Loucy (cell line): Measurements from ENCODE around the gene BACH1.

Experiments
- H2AFZ ChIP-seq: fragments of 200-600 bp; sonication (generic); 2 replicates; pipeline ENCODE4 v1.6.0; 2016; ENCODE audit warnings: antibody characterized with exemption, mild to moderate bottlenecking, low read length, moderate library complexity
- H3F3A ChIP-seq: fragments of 200-600 bp; 2 replicates; pipeline ENCODE4 v1.6.0; 2016; ENCODE audit warnings: antibody characterized with exemption, low read depth, mild to moderate bottlenecking
- H3K27me3 ChIP-seq: fragments of 200-600 bp; sonication (generic); 2 replicates; pipeline ENCODE4 v1.6.1; 2014; ENCODE audit warnings: low read length, mild to moderate bottlenecking; ENCODE audit not compliant: insufficient read depth, poor library complexity, severe bottlenecking
- H3K36me3 ChIP-seq: fragments of 200-600 bp; sonication (generic); 2 replicates; pipeline ENCODE4 v1.6.1; 2016; ENCODE audit warnings: low read length; ENCODE audit not compliant: insufficient read depth
- H3K4me1 ChIP-seq: fragments of 200-600 bp; sonication (generic); 2 replicates; pipeline ENCODE4 v1.5.1; 2014; ENCODE audit warnings: low read length, mild to moderate bottlenecking; ENCODE audit not compliant: insufficient read depth, poor library complexity, severe bottlenecking
- H3K4me2 ChIP-seq: fragments of 200-600 bp; sonication (generic); 2 replicates; pipeline ENCODE4 v1.6.0; 2014; ENCODE audit warnings: antibody characterized with exemption, low read length, low read depth, mild to moderate bottlenecking; ENCODE audit not compliant: poor library complexity, severe bottlenecking
- H3K4me3 ChIP-seq: fragments of 200-600 bp; sonication (generic); 2 replicates; pipeline ENCODE4 v1.5.1; 2014; ENCODE audit warnings: low read length, mild to moderate bottlenecking, mixed read lengths; ENCODE audit not compliant: poor library complexity, severe bottlenecking
- H3K79me2 ChIP-seq: fragments of 200-600 bp; sonication (generic); 2 replicates; pipeline ENCODE4 v1.6.1; 2014; ENCODE audit warnings: low read length; ENCODE audit not compliant: insufficient read depth
- H3K9ac ChIP-seq: fragments of 200-600 bp; sonication (generic); 2 replicates; pipeline ENCODE4 v1.6.0; 2014; ENCODE audit warnings: mild to moderate bottlenecking, low read depth, low read length, moderate library complexity; ENCODE audit not compliant: poor library complexity, severe bottlenecking
- H3K9me2 ChIP-seq: fragments of 200-600 bp; sonication (generic); replicated peaks from 2 replicates; pipeline ENCODE4 v1.6.1; 2016; ENCODE audit warnings: low read depth, low read length, mixed read lengths
- H3K9me3 ChIP-seq: fragments of 200-600 bp; sonication (generic); 2 replicates; pipeline ENCODE4 v1.6.1; 2014; ENCODE audit warnings: mild to moderate bottlenecking, antibody characterized with exemption, low read length, low read depth; ENCODE audit not compliant: insufficient read depth
- H4K20me1 ChIP-seq: fragments of 200-600 bp; sonication (generic); 2 replicates; pipeline ENCODE4 v1.6.0; 2014; ENCODE audit warnings: antibody characterized with exemption, low read length, mild to moderate bottlenecking; ENCODE audit not compliant: insufficient read depth, poor library complexity, severe bottlenecking
- EZH2phosphoT487 ChIP-seq: fragments of 200-600 bp; IDR thresholded peaks from 2 replicates; pipeline ENCODE4 v1.6.1; 2018; ENCODE audit warnings: antibody characterized with exemption, mild to moderate bottlenecking, moderate library complexity, borderline replicate concordance
- TF ChIP-seq, protein P1 (sequence below): fragments of 200-600 bp; sonication (generic); conservative IDR thresholded peaks from 2 replicates; pipeline ENCODE4 v1.5.1; 2014; ENCODE audit warnings: mild to moderate bottlenecking, antibody characterized with exemption, low read length

The BACH1 gene

DNA sequence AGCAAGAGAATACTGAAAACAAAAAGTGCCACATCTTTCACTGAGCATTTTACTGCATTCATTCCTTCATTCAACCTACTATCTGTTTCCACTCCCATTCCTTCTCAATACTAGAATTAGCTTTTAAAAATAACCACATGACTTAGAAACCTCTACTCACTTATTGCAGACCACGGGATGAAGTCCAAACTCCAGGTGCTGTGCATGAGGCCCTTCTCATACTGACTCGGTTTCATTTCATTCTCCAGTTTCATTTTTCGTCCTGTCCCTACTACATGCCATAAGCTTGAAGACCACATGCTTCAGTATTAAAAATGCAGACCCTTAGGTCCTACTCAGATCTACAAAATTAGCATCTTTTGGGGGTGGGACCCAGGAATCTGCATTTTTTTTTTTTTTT is 2.3 kb upstream of the BACH1 start:
- Histone ChIP-seq H2AFZ (no peak overlapping the region), H3K79me2 (peaks cover 23% of the 10 kb centered on the region), H3K9me2 (no peaks in the 10 kb centered on the region), H3K9ac (no peak overlapping the region), H3K4me2 (no peak overlapping the region), H3F3A (no peaks in the 10 kb centered on the region), H3K4me3 (no peak overlapping the region), H3K4me1 (peaks cover 17% of the 10 kb centered on the region), H4K20me1 (peaks cover 21% of the 10 kb centered on the region), H3K9me3 (no peaks in the 10 kb centered on the region), H3K27me3 (no peaks in the 10 kb centered on the region), H3K36me3 (no peaks in the 10 kb centered on the region)
- TF ChIP-seq, protein P1, sequence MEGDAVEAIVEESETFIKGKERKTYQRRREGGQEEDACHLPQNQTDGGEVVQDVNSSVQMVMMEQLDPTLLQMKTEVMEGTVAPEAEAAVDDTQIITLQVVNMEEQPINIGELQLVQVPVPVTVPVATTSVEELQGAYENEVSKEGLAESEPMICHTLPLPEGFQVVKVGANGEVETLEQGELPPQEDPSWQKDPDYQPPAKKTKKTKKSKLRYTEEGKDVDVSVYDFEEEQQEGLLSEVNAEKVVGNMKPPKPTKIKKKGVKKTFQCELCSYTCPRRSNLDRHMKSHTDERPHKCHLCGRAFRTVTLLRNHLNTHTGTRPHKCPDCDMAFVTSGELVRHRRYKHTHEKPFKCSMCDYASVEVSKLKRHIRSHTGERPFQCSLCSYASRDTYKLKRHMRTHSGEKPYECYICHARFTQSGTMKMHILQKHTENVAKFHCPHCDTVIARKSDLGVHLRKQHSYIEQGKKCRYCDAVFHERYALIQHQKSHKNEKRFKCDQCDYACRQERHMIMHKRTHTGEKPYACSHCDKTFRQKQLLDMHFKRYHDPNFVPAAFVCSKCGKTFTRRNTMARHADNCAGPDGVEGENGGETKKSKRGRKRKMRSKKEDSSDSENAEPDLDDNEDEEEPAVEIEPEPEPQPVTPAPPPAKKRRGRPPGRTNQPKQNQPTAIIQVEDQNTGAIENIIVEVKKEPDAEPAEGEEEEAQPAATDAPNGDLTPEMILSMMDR = no peak
- no peak for TF ChIP-seq EZH2phosphoT487

DNA sequence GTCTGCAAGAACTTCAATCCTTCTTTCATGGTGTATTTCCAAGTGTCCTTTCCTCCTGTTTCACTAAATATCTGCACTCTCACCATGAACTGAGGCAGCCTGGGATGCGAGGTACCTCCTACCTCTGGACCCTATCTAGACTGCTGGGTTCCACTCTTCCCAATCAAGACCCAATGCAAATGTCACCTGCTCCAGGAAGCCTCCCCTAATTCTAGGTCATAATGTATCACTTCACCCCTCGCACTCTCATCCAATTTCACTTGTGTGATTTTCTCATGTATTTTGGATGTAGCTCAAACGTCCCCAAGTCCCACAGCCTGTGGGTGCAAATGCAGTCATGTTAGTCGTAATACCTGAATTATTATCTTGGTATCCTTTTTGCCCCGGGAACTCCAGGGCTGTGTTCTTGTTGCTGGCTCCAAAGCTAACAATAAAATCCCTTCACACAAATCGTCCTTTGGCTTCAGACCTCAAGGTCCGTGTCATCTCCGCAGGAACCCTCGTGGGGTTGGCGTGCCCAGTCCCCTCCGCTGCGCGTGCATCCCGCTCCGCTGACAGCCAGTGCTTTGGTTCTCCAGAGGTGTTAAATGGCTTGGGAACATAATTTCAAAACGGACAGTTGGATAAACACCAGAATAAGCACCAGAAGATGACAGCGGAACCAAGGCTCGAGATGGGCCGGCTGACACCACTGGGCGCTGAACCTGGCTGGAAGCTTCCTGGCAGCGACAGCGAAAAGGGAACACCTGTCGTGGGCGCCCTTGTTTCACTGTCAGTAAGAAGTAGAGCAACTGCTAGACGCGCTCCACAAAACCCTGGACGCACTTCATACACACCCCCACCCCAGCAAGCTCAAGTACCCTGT is 1.0 kb upstream of the BACH1 start:
- H3K4me2 ChIP-seq = peak overlapping the region; percentile 71
- H3K9me2 ChIP-seq = no peaks in the 10 kb centered on the region
- no peaks in the 10 kb centered on the region for H3K27me3 ChIP-seq
- peaks cover 36% of the 10 kb centered on the region for H3K79me2 ChIP-seq
- peak overlapping the region; percentile 82 for H3K4me3 ChIP-seq
- peak overlapping the region; percentile 95 for H2AFZ ChIP-seq
- H3K4me1 ChIP-seq = peaks cover 30% of the 10 kb centered on the region
- peak overlapping the region; percentile 85 for H3K9ac ChIP-seq
- H3K36me3 ChIP-seq = no peaks in the 10 kb centered on the region
- no peaks in the 10 kb centered on the region for H3K9me3 ChIP-seq
- no peak for TF ChIP-seq EZH2phosphoT487
- TF ChIP-seq, protein P1 = no peak
- H3F3A ChIP-seq = no peaks in the 10 kb centered on the region
- H4K20me1 ChIP-seq = peaks cover 34% of the 10 kb centered on the region

DNA sequence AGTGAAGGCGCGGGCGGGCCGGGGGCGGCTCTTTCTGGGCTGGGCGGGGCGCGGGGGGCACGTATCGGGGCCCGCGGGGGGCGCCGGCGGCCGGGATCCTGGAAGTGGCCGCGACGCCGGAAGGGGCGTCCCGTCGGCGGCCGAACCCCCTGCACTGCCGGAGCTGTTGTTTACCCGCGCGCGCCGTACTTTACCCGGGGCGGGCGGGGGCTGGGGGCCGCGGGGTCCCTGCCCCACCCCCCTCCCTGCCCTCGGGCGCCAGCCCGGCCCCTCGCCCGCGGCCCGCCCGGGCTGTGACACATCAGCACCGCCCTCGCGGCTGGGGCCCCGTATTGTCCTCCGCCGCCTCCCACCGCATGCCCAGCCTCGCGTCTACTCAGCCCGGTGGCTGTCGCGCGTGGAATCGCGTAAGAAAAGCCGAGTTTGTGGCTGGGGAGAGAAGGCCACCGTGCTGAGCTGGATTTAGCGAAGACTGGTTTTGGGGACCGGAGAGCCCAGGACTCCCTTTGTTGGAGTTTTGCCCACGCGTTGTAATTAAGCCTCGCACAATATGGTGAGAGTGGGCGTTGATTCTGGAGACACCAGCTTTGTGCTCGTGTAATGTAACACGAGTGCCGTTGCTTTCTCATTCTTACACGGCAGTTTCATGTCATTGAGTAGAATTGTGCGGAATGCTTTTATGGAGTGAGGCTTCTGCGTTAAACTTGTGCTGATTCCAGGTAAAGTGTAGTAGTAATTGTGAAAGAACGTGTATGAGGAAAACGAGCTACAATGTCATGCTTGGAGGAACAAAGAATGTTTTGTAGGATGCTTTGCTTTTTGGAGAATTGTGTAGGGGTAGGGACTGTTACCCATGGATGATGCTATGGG is 559 bp downstream of the BACH1 start:
- H3K4me1 ChIP-seq = peaks cover 43% of the 10 kb centered on the region
- H3K9me3 ChIP-seq = no peaks in the 10 kb centered on the region
- peak overlapping the region; percentile 80 for H3K4me2 ChIP-seq
- no peaks in the 10 kb centered on the region for H3K27me3 ChIP-seq
- peaks cover 50% of the 10 kb centered on the region for H4K20me1 ChIP-seq
- H3K79me2 ChIP-seq = peaks cover 51% of the 10 kb centered on the region
- TF ChIP-seq, protein P1 = no peak
- TF ChIP-seq EZH2phosphoT487 = no peak
- no peaks in the 10 kb centered on the region for H3K36me3 ChIP-seq
- H2AFZ ChIP-seq = peak overlapping the region; percentile 87
- no peaks in the 10 kb centered on the region for H3F3A ChIP-seq
- no peaks in the 10 kb centered on the region for H3K9me2 ChIP-seq
- peak overlapping the region; percentile 85 for H3K9ac ChIP-seq
- H3K4me3 ChIP-seq = peak overlapping the region; percentile 82
